GM19468 (cell line): ENCODE measurements around the gene WNT9B.

ENCODE experiments used
- ATAC-seq: cut with Tn5 transposase; IDR thresholded peaks from one replicate; pipeline ENCODE4 v1.9.1; 2021; ENCODE audit warnings: mild to moderate bottlenecking, moderate library complexity, moderate number of reproducible peaks; ENCODE audit not compliant: unreplicated experiment; ENCODE audit errors: extremely low read depth

WNT9B gene

GRCh38 chr17:46935658-46936266 lies 84.4 kb downstream of the WNT9B start:
- ATAC-seq = no peak
